Measurements from ENCODE around the gene CLCNKA.

DNA sequence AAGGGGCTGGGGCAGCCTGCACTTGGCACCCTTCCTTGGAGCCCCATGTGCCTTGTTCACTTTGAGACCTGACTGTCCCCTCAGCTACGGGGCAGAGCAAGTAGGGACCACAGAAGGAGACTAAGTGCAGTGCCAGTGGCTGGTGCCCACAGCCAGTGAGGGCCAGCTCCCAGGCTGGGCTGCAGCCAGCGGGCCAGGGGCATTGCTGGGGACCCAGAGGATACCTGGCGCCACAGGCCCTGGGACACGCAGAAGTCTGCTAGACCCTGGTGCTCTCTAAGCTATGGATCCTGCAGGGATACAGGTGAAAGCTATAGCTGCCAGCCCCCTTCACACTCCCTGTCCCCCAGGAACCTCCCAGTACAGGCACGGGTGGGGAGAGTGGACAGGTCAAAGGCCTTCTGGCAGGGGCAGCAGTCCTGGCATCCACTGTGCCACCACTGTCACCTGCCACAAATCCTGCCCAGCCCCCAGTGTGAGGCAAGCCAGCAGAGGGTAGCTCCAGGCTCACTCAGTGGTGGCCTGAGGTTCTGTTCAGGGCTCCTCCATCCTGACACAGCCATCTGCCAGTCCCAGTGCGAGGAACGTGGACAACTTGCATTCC lies 1.3 kb downstream of the CLCNKA start:
- TF ChIP-seq POLR2A (IDR thresholded peaks at IDR 0.05; ENCODE audit: extremely low read depth, insufficient read length) (no peak), MYC (IDR thresholded peaks at IDR 0.05; ENCODE audit: low read depth, low read length) (no peak)
- TF ChIP-seq, protein P1, sequence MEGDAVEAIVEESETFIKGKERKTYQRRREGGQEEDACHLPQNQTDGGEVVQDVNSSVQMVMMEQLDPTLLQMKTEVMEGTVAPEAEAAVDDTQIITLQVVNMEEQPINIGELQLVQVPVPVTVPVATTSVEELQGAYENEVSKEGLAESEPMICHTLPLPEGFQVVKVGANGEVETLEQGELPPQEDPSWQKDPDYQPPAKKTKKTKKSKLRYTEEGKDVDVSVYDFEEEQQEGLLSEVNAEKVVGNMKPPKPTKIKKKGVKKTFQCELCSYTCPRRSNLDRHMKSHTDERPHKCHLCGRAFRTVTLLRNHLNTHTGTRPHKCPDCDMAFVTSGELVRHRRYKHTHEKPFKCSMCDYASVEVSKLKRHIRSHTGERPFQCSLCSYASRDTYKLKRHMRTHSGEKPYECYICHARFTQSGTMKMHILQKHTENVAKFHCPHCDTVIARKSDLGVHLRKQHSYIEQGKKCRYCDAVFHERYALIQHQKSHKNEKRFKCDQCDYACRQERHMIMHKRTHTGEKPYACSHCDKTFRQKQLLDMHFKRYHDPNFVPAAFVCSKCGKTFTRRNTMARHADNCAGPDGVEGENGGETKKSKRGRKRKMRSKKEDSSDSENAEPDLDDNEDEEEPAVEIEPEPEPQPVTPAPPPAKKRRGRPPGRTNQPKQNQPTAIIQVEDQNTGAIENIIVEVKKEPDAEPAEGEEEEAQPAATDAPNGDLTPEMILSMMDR (IDR thresholded peaks at IDR 0.05; ENCODE audit: low read depth, low read length) = no peak
- TF ChIP-seq, protein P2, sequence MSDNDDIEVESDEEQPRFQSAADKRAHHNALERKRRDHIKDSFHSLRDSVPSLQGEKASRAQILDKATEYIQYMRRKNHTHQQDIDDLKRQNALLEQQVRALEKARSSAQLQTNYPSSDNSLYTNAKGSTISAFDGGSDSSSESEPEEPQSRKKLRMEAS (IDR thresholded peaks at IDR 0.05; ENCODE audit: low read depth, low read length) = no peak

Measured in NB4 (cell line).